Gastrocnemius medialis (tissue), 4 donors: ENCODE results near the gene NOXO1. TPM values are rescaled to one million over a fixed set of nuclear protein-coding genes. Genes with fewer than 3 reads are reported as not detected.

Source experiments
- ATAC-seq, 2 donors: fragments of 150-250 bp; one replicate each; pipeline ENCODE4 v1.9.1; 2016
- DNase-seq, 2 donors: peaks; one replicate each; pipeline ENCODE4 v3.0.0-alpha.2; 2019
- H3K27ac ChIP-seq, 4 donors: fragments of 200-600 bp; sonication (generic); 1 replicate in 1 of 4; 2 replicates in 3 of 4; pipeline ENCODE4 v1.5.1; 2016 to 2018; ENCODE audit warnings: mild to moderate bottlenecking in 2 of 4, moderate library complexity in 1 of 4
- H3K27me3 ChIP-seq, 3 donors: fragments of 200-600 bp; sonication (generic) in 2 of 3; 1 replicate in 1 of 3; 2 replicates in 2 of 3; pipeline versions ENCODE4 v1.5.1 to v1.6.0; 2016 to 2019; ENCODE audit warnings: mild to moderate bottlenecking in 1 of 3, moderate library complexity in 1 of 3
- H3K36me3 ChIP-seq, 2 donors: fragments of 200-600 bp; sonication (generic) in 1 of 2; one replicate each; pipeline ENCODE4 v1.5.1; 2017 to 2018
- H3K4me1 ChIP-seq, 2 donors: fragments of 200-600 bp; sonication (generic) in 1 of 2; one replicate each; pipeline ENCODE4 v1.5.1; 2016 to 2017; ENCODE audit warnings: mild to moderate bottlenecking in 2 of 2
- H3K4me3 ChIP-seq, 4 donors: fragments of 200-600 bp; sonication (generic) in 3 of 4; 1 replicate in 1 of 4; 2 replicates in 3 of 4; pipeline ENCODE4 v1.5.1; 2016 to 2019; ENCODE audit warnings: mild to moderate bottlenecking in 2 of 4
- H3K9me3 ChIP-seq, 3 donors: fragments of 200-600 bp; sonication (generic) in 2 of 3; 1 replicate in 1 of 3; 2 replicates in 2 of 3; pipeline ENCODE4 v1.5.1; 2016 to 2019
- POLR2A ChIP-seq, 2 donors: fragments of 450-650 bp; IDR thresholded peaks; one replicate each; pipeline ENCODE4 v1.6.1; 2017; ENCODE audit warnings: antibody characterized with exemption in 2 of 2, mild to moderate bottlenecking in 2 of 2, moderate library complexity in 2 of 2
- in situ Hi-C, 4 donors: fragments of 200-750 bp; cut with MboI; loops; one replicate each; pipeline versions ENCODE4 v1.15.0 to v1.8.0; 2017; ENCODE audit warnings: low sequenced_read_pairs in 4 of 4
- intact Hi-C: fragments of 100-400 bp; cut with DNase I; formaldehyde crosslinking; loops from one replicate; pipeline ENCODE4 v1.15.1; 2023; ENCODE audit warnings: low total_unique reads
- total RNA-seq, 4 donors: library from RNA; depleted of rRNA; stranded (reverse); fragments of >200 nt; gene quantifications; one replicate each; pipeline versions ENCODE4 v1.1.0 to v1.2.3, GENCODE V29; 2016
- TF ChIP-seq, protein P1 (sequence below), 5 experiments: fragments of 450-650 bp in 3 of 5; fragments of 200-600 bp in 2 of 5; sonication (generic) in 2 of 5; IDR thresholded peaks in 4 of 5; conservative IDR thresholded peaks in 1 of 5; 1 replicate in 4 of 5; 2 replicates in 1 of 5; pipeline ENCODE4 v1.5.1; 2016 to 2019; ENCODE audit warnings: antibody characterized with exemption in 5 of 5, mild to moderate bottlenecking in 3 of 5, moderate library complexity in 3 of 5

NOXO1 gene
- total RNA-seq, 4 donors from 2014 or later, result 0.33 to 0.46 TPM; not detected in 2

DNA sequence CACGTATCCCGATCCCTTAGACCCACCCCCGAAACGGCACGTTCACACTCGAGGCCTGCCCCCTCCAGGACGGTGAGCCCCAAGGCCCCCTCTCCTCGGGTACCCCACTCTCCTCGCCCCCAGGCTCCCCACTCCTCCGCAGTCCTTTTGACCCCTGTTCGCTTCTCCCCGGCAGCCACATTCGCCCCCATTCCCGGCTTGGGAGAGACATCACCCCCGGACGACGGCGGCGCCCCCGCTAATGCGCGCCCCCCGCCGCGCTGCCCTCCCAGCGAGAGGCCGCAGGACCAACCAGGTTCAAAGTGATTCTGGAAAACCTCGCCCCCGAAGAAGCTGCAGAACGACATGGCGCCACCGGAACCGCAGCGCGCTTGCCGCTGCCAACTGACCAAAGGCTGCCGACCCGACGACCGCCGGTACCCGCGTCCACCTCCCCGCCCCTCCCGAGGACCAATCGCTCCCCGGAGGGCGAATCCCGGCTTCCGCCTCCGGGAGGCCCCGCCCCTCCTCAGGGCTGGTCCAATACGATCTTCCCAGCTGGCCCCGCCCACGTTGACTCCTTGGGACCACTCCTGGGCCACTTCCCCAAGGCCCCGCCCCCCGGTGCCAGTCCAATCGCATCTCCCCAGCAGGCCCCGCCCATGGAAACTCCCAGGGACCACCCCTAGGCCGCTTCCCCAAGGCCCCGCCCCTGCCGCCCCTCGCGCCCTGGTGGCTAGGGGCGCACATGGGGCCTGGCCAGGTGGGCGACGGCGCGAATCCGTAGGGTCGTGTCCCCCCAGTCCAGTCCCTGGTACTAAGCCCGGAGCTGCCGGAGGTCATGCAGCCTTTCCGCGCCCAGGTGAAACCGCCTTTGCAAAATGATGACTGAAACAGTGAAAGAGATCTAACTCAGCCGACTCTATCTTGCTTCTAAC, 38.2 kb downstream of the NOXO1 start, which contains the start of gene MSRB1:
MSRB1 (minus strand) TSS at position 390 of the 917 bp plus-strand sequence; CDS start at position 347, 43 bp downstream.
- peak within 1 kb of the TSS; percentile 81 to 99 (median 94) for H3K4me3 ChIP-seq
- ATAC-seq (peak; percentile 59 to 80), DNase-seq (peak; percentile 100)
- in situ Hi-C loops (no loop called here), intact Hi-C loops (loop anchor here (10.0 kb wide), 1 partner anchor 592 kb away; the partner anchor contains the start of genes CEMP1 and PDPK1)
- H3K4me1 ChIP-seq, result peaks cover 29 to 58% of the 10 kb centered on the region in 2 donors
- no peaks in the 10 kb centered on the region for H3K27me3 ChIP-seq
- peak within 1 kb of the TSS; percentile 98 to 100 (median 98) for H3K27ac ChIP-seq
- peaks cover 2 to 26% of the 10 kb centered on the region in 2 donors for H3K36me3 ChIP-seq
- TF ChIP-seq, protein P1, sequence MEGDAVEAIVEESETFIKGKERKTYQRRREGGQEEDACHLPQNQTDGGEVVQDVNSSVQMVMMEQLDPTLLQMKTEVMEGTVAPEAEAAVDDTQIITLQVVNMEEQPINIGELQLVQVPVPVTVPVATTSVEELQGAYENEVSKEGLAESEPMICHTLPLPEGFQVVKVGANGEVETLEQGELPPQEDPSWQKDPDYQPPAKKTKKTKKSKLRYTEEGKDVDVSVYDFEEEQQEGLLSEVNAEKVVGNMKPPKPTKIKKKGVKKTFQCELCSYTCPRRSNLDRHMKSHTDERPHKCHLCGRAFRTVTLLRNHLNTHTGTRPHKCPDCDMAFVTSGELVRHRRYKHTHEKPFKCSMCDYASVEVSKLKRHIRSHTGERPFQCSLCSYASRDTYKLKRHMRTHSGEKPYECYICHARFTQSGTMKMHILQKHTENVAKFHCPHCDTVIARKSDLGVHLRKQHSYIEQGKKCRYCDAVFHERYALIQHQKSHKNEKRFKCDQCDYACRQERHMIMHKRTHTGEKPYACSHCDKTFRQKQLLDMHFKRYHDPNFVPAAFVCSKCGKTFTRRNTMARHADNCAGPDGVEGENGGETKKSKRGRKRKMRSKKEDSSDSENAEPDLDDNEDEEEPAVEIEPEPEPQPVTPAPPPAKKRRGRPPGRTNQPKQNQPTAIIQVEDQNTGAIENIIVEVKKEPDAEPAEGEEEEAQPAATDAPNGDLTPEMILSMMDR (IDR thresholded peaks at IDR 0.05 in 4 of 5, conservative IDR thresholded peaks at IDR 0.05 in 1 of 5), result peak in 1 of 5 experiments; percentile 18
- TF ChIP-seq POLR2A (IDR thresholded peaks at IDR 0.05), result peak; percentile 98 to 100
- H3K9me3 ChIP-seq, result no peaks in the 10 kb centered on the region

DNA sequence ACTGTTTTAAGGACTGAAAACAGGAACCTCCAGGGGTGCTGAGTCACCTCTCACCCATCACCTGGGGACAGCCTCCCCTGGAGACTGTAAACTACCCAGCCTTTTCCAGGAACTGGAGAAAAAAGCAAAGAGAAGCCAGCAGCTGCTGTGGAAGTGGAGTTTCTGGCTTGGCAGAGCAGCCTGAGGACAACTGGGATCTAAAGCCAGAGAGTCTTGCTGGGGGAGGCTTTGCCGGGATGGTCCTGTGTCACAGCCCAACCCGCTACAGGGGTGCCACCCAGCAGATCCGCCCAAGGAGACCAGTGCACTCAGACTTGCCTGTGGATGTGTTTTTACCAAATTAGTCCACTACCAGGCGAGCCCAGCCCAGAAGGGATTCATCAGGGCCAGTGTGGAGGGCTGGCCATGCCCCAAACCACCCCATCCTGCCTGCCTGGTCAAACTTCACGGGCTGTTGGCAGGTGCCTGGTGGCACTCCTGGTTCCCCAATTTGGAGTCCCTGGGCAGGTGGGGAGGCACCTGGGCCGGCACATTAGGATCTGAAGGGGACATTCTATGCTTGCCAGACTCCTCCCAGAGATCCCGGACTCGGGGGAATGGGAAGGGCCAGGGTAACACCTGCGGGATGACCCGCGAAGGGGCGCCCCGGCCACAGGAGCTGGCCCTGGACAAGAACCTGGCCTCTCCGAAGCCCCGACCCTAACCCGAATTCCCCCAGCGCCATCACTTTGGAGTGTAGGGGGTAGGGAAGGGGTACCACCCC, 39.0 kb downstream of the NOXO1 start:
- peak; percentile 0 to 5 for ATAC-seq
- no peaks in the 10 kb centered on the region for H3K9me3 ChIP-seq
- intact Hi-C loops, result loop anchor here (10.0 kb wide), 1 partner anchor 593 kb away; the partner anchor contains the start of genes CEMP1 and PDPK1
- TF ChIP-seq, protein P1 (IDR thresholded peaks at IDR 0.05 in 4 of 5, conservative IDR thresholded peaks at IDR 0.05 in 1 of 5), result no peak
- TF ChIP-seq POLR2A (IDR thresholded peaks at IDR 0.05), result no peak
- no peaks in the 10 kb centered on the region for H3K27me3 ChIP-seq
- peaks cover 4 to 35% of the 10 kb centered on the region in 2 donors for H3K36me3 ChIP-seq
- peaks cover 28 to 52% of the 10 kb centered on the region in 2 donors for H3K4me1 ChIP-seq
- H3K27ac ChIP-seq, result peak overlapping the region; percentile 98 to 100 (median 98)
- in situ Hi-C loops, result no loop called here
- H3K4me3 ChIP-seq, result peak overlapping the region; percentile 81 to 99 (median 94)
- DNase-seq, result peak in 1 of 2 donors; percentile 50

DNA sequence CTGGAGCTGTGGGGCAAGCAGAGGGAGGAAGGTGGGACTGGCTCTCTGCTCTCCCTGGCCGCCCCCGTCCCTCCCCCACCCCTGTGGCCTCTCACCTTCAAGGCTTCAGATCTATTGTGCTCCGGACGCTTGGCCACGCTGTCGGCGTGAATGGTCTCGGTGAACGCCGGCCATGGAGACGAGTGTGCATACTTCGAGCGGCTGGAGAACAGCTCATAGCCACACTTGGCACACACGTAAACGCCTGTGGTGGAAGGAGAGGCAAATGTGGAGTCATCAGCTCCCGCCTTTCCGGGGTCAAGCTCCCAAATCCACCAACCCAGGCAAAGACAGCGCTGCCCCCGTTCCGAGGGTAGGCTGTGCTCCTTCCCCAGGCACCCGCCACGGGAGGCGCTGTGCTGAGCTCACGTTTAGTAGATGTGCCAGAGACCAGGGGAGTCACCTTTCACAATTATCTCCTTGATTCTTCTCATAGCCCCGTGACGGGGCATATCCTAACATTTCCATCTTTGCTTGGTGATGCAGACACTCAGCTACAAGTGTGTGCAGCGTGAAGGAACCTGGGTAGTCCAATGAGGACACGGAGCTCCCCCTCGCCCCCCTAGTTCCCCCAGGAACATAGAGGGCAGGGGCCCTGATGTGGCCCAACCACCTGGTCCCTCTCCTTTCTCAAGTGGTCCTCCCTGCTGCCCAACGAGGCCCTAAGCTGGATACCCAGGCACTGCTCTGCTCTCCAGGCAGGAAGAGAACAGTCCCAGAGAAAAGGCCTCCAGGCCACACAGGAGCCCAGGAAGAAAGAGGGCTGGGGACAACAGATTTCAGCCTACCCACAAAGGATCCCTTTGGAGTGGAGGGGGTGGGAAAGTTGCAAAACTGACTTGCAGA, 39.9 kb downstream of the NOXO1 start:
- Histone ChIP-seq H3K4me1 (peaks cover 28 to 44% of the 10 kb centered on the region in 2 donors), H3K27ac (peak overlapping the region; percentile 98 to 100 (median 98)), H3K27me3 (no peaks in the 10 kb centered on the region), H3K4me3 (peak overlapping the region; percentile 81 to 99 (median 94)), H3K9me3 (no peaks in the 10 kb centered on the region), H3K36me3 (peaks cover 4 to 39% of the 10 kb centered on the region in 2 donors)
- TF ChIP-seq, protein P1 (IDR thresholded peaks at IDR 0.05 in 4 of 5, conservative IDR thresholded peaks at IDR 0.05 in 1 of 5), result peak in 4 of 5 experiments; percentile 24 to 48 (median 36)
- peak; percentile 47 to 76 for TF ChIP-seq POLR2A (IDR thresholded peaks at IDR 0.05)
- in situ Hi-C loops (no loop called here), intact Hi-C loops (loop anchor here (10.0 kb wide), 1 partner anchor 593 kb away; the partner anchor contains the start of genes CEMP1 and PDPK1)
- peak in 1 of 2 donors; percentile 84 for DNase-seq
- ATAC-seq, result peak; percentile 27 to 42
